Putamen (tissue), 1 donor: ENCODE results near the gene LRRC8E.
"Not testable (repeated sequence)": the region's sequence is repeated elsewhere in the genome, so short reads cannot be mapped to it uniquely, and the experiment has no call there.

ENCODE experiments used
- DNase-seq: peaks from one replicate; pipeline ENCODE4 v3.0.0-alpha.2; 2016; ENCODE audit warnings: low spot score

Gene LRRC8E

GRCh38 chr19:7855426-7856108 lies 32.7 kb upstream of the LRRC8E start:
- DNase-seq, result no peak

GRCh38 chr19:7856109-7856591 lies 32.2 kb upstream of the LRRC8E start:
- no peak for DNase-seq

GRCh38 chr19:7856679-7857663 lies 31.3 kb upstream of the LRRC8E start:
- DNase-seq, result no peak

GRCh38 chr19:7857727-7858108 lies 30.6 kb upstream of the LRRC8E start:
- DNase-seq, result no peak

GRCh38 chr19:7858109-7858770 lies 30.1 kb upstream of the LRRC8E start:
- DNase-seq, result no peak

- not testable (repeated sequence) for DNase-seq
These were observed 29.2 kb upstream of the LRRC8E start for GRCh38 chr19:7859087-7859486.

GRCh38 chr19:7859831-7860713 lies 28.2 kb upstream of the LRRC8E start:
- DNase-seq, result no peak

GRCh38 chr19:7860714-7861618 lies 27.3 kb upstream of the LRRC8E start:
- DNase-seq, result peak; percentile 53

- DNase-seq, result no peak
These were observed 26.5 kb upstream of the LRRC8E start for GRCh38 chr19:7861619-7862412.

GRCh38 chr19:7862413-7862951 lies 25.8 kb upstream of the LRRC8E start:
- no peak for DNase-seq

GRCh38 chr19:7863157-7863970 lies 24.9 kb upstream of the LRRC8E start:
- DNase-seq, result no peak

- DNase-seq, result no peak
These were observed 24.2 kb upstream of the LRRC8E start for GRCh38 chr19:7863971-7864689.

GRCh38 chr19:7864690-7865074 lies 23.6 kb upstream of the LRRC8E start:
- no peak for DNase-seq

GRCh38 chr19:7865262-7865911 lies 22.9 kb upstream of the LRRC8E start:
- no peak for DNase-seq

- DNase-seq, result no peak
These were observed 21.8 kb upstream of the LRRC8E start for GRCh38 chr19:7866399-7867091.

GRCh38 chr19:7867092-7867844 lies 21.0 kb upstream of the LRRC8E start:
- no peak for DNase-seq
